Loucy (cell line): Measurements from ENCODE around the gene CXCR6.

ENCODE experiments used
- H2AFZ ChIP-seq: fragments of 200-600 bp; sonication (generic); 2 replicates; pipeline ENCODE4 v1.6.0; 2016; ENCODE audit warnings: antibody characterized with exemption, mild to moderate bottlenecking, low read length, moderate library complexity
- H3F3A ChIP-seq: fragments of 200-600 bp; 2 replicates; pipeline ENCODE4 v1.6.0; 2016; ENCODE audit warnings: antibody characterized with exemption, low read depth, mild to moderate bottlenecking
- H3K27me3 ChIP-seq: fragments of 200-600 bp; sonication (generic); 2 replicates; pipeline ENCODE4 v1.6.1; 2014; ENCODE audit warnings: low read length, mild to moderate bottlenecking; ENCODE audit not compliant: insufficient read depth, poor library complexity, severe bottlenecking
- H3K36me3 ChIP-seq: fragments of 200-600 bp; sonication (generic); 2 replicates; pipeline ENCODE4 v1.6.1; 2016; ENCODE audit warnings: low read length; ENCODE audit not compliant: insufficient read depth
- H3K4me1 ChIP-seq: fragments of 200-600 bp; sonication (generic); 2 replicates; pipeline ENCODE4 v1.5.1; 2014; ENCODE audit warnings: low read length, mild to moderate bottlenecking; ENCODE audit not compliant: insufficient read depth, poor library complexity, severe bottlenecking
- H3K4me2 ChIP-seq: fragments of 200-600 bp; sonication (generic); 2 replicates; pipeline ENCODE4 v1.6.0; 2014; ENCODE audit warnings: antibody characterized with exemption, low read length, low read depth, mild to moderate bottlenecking; ENCODE audit not compliant: poor library complexity, severe bottlenecking
- H3K4me3 ChIP-seq: fragments of 200-600 bp; sonication (generic); 2 replicates; pipeline ENCODE4 v1.5.1; 2014; ENCODE audit warnings: low read length, mild to moderate bottlenecking, mixed read lengths; ENCODE audit not compliant: poor library complexity, severe bottlenecking
- H3K79me2 ChIP-seq: fragments of 200-600 bp; sonication (generic); 2 replicates; pipeline ENCODE4 v1.6.1; 2014; ENCODE audit warnings: low read length; ENCODE audit not compliant: insufficient read depth
- H3K9ac ChIP-seq: fragments of 200-600 bp; sonication (generic); 2 replicates; pipeline ENCODE4 v1.6.0; 2014; ENCODE audit warnings: mild to moderate bottlenecking, low read depth, low read length, moderate library complexity; ENCODE audit not compliant: poor library complexity, severe bottlenecking
- H3K9me2 ChIP-seq: fragments of 200-600 bp; sonication (generic); replicated peaks from 2 replicates; pipeline ENCODE4 v1.6.1; 2016; ENCODE audit warnings: low read depth, low read length, mixed read lengths
- H3K9me3 ChIP-seq: fragments of 200-600 bp; sonication (generic); 2 replicates; pipeline ENCODE4 v1.6.1; 2014; ENCODE audit warnings: mild to moderate bottlenecking, antibody characterized with exemption, low read length, low read depth; ENCODE audit not compliant: insufficient read depth
- H4K20me1 ChIP-seq: fragments of 200-600 bp; sonication (generic); 2 replicates; pipeline ENCODE4 v1.6.0; 2014; ENCODE audit warnings: antibody characterized with exemption, low read length, mild to moderate bottlenecking; ENCODE audit not compliant: insufficient read depth, poor library complexity, severe bottlenecking
- EZH2phosphoT487 ChIP-seq: fragments of 200-600 bp; IDR thresholded peaks from 2 replicates; pipeline ENCODE4 v1.6.1; 2018; ENCODE audit warnings: antibody characterized with exemption, mild to moderate bottlenecking, moderate library complexity, borderline replicate concordance
- TF ChIP-seq, protein P1 (sequence below): fragments of 200-600 bp; sonication (generic); conservative IDR thresholded peaks from 2 replicates; pipeline ENCODE4 v1.5.1; 2014; ENCODE audit warnings: mild to moderate bottlenecking, antibody characterized with exemption, low read length

Gene CXCR6

DNA sequence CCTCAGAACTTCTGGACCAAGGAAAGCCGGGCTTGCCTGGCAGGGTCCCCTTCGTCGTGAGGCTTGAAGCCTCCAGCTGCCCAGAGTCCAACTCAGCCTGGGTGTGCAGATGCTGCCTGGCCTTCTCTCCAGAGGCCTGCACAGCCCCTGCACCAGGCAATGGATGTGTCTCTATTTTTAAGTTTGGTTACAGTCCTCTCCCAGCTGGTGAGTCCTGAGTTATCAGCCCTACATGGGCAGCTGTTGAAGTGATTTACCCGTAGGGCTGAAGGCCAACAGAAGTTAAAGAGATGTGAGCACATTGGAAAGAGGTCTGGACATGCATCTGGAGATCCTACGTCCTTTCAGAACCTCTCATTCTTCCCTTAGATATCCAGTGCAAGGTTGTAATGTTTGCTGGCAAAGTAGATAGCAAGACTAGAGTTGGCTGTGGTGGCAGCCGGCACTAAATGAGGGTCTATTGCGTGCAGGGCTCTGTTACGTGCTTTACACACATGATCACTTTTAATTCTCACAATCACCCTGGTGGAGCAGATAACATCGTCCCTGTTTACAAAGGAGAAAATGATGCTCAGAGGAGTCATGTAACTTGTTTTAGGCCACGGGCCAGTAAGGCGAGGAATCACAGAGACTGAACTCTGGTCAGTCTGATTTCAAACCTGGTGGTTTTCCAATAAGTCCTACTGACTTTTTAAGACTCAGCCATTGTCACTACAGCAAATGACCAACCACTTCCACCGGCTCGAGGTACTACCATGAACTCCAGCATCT is 42.5 kb downstream of the CXCR6 start:
- Histone ChIP-seq H3K4me2 (no peak overlapping the region), H3K9me3 (no peaks in the 10 kb centered on the region), H3K4me1 (no peaks in the 10 kb centered on the region), H3K79me2 (peaks cover 11% of the 10 kb centered on the region; the same call in 1 of the 2 replicates), H3K27me3 (no peaks in the 10 kb centered on the region), H2AFZ (no peak overlapping the region), H3K4me3 (no peak overlapping the region), H3K36me3 (peaks cover 42% of the 10 kb centered on the region; the same call in 1 of the 2 replicates), H4K20me1 (peaks cover 10% of the 10 kb centered on the region), H3F3A (no peaks in the 10 kb centered on the region), H3K9me2 (no peaks in the 10 kb centered on the region), H3K9ac (no peak overlapping the region)
- TF ChIP-seq EZH2phosphoT487 = no peak
- TF ChIP-seq, protein P1, sequence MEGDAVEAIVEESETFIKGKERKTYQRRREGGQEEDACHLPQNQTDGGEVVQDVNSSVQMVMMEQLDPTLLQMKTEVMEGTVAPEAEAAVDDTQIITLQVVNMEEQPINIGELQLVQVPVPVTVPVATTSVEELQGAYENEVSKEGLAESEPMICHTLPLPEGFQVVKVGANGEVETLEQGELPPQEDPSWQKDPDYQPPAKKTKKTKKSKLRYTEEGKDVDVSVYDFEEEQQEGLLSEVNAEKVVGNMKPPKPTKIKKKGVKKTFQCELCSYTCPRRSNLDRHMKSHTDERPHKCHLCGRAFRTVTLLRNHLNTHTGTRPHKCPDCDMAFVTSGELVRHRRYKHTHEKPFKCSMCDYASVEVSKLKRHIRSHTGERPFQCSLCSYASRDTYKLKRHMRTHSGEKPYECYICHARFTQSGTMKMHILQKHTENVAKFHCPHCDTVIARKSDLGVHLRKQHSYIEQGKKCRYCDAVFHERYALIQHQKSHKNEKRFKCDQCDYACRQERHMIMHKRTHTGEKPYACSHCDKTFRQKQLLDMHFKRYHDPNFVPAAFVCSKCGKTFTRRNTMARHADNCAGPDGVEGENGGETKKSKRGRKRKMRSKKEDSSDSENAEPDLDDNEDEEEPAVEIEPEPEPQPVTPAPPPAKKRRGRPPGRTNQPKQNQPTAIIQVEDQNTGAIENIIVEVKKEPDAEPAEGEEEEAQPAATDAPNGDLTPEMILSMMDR = no peak

DNA sequence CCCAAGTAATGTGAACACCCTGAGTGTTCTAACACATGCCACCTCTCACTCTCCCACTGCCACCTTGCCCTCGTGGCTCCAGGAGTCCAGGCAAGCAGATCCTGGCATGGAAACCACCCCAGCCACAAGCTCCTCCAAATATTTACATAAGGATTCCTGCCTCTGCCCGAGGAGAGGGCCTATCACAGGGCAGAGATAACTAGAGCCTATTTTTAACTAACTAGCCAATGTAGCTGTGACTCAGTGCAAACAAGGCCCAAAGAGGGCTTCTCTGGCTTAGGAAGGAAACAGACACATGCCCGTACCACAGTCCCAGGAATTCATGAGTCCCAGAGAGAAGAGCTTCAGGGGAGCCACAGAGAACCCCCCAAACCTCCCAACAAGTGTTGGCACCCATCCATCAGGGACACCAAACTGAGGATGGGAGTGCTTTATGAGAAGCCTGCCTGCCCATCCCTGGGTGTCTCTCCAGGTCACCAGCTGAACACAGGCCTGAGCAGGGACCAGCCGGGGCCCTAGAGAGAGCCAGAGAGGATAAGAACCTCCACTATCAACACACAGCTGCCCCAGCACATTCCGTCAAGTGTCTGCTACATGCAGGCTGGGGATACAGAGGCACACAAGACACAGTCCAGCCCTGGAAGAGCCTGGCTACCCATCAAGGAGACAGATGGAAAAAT is 43.2 kb downstream of the CXCR6 start:
- Histone ChIP-seq H3K79me2 (peaks cover 11% of the 10 kb centered on the region; the same call in 1 of the 2 replicates), H3K9ac (no peak overlapping the region)

DNA sequence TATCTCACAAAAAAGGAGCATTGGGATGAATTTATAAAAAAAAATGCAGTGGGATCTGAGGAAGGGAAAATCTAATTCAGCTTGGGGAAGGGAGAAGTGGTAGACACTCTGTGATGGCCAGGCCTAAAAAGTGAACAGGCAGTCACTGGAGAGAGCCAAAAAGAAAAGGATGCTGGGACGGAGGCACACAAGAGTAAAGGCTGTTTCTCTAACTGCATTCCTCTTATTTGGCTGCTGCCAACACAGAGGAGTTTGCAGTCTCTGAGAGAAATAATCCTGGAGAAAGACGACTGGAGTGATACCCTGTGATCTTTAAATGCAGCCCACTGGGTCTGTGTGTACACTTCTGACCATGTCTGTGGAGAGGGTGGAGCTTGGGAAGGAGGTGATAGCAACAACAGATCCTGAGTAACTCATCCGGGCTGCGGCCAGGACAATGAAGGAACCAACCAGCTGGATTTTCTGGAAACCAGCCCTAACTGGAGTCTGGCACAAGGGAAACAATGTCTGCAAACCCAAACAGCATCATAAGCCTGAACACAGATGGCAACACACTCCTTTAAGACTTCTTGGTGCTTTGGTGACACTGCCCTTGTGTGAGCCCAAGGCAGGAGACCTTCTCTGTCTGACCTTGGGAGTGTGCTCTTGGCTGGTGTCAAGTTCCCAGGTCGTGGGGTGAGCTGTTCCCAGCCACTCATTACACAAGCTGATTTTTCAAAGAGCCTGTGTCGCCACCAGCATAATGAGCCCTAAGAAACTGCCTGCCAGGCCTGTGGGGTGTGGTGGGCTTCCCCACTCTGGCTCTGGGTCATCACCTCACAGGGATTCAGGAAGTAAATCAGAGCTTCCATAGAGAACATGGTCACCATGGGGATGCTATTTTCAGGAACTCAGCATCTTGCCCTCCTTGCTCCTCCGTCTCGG is 44.4 kb downstream of the CXCR6 start:
- no peaks in the 10 kb centered on the region for H3K9me3 ChIP-seq
- peaks cover 1% of the 10 kb centered on the region for H3K4me1 ChIP-seq
- peaks cover 10% of the 10 kb centered on the region for H4K20me1 ChIP-seq
- no peak overlapping the region for H3K4me2 ChIP-seq
- H3K9ac ChIP-seq = no peak overlapping the region
- H3K4me3 ChIP-seq = no peak overlapping the region
- no peaks in the 10 kb centered on the region for H3F3A ChIP-seq
- no peaks in the 10 kb centered on the region for H3K27me3 ChIP-seq
- peaks cover 11% of the 10 kb centered on the region; the same call in 1 of the 2 replicates for H3K79me2 ChIP-seq
- H3K9me2 ChIP-seq = no peaks in the 10 kb centered on the region
- TF ChIP-seq EZH2phosphoT487 = no peak
- TF ChIP-seq, protein P1 = no peak
- H3K36me3 ChIP-seq = peaks cover 23% of the 10 kb centered on the region; the same call in 1 of the 2 replicates
- H2AFZ ChIP-seq = no peak overlapping the region

More for the DNA sequence above, 43.2 kb downstream of the CXCR6 start:
- Histone ChIP-seq H3K4me2 (no peak overlapping the region), H3K9me2 (no peaks in the 10 kb centered on the region), H3K9me3 (no peaks in the 10 kb centered on the region), H2AFZ (no peak overlapping the region), H3K4me1 (no peaks in the 10 kb centered on the region), H3F3A (no peaks in the 10 kb centered on the region), H3K36me3 (peaks cover 35% of the 10 kb centered on the region; the same call in 1 of the 2 replicates), H4K20me1 (peaks cover 10% of the 10 kb centered on the region), H3K4me3 (no peak overlapping the region), H3K27me3 (no peaks in the 10 kb centered on the region)
- TF ChIP-seq EZH2phosphoT487 = no peak
- TF ChIP-seq, protein P1 = no peak
